Stimulated activated CD4-positive, alpha-beta T cell treated with anti-CD3 and anti-CD28 coated beads, Interleukin-15, amount 100 ng/mL, for 24 hours (primary cell): ENCODE data around the gene KRTAP10-11.
"Not testable (repeated sequence)": the region's sequence is repeated elsewhere in the genome, so short reads cannot be mapped to it uniquely, and the experiment has no call there.

Experiments used
- DNase-seq: peaks from one replicate; pipeline ENCODE4 v3.0.0-alpha.2; 2020

The KRTAP10-11 gene

GRCh38 chr21:44646366-44647221, at the start of gene KRTAP10-11:
TSS of gene KRTAP10-11 (plus strand) at chr21:44646414. CDS start at chr21:44646459, 45 bp downstream.
- not testable (repeated sequence) for DNase-seq

- DNase-seq: no peak
Observed at GRCh38 chr21:44598061-44598460, 48.2 kb upstream of the KRTAP10-11 start.

GRCh38 chr21:44599264-44600029, 46.8 kb upstream of the KRTAP10-11 start:
- no peak for DNase-seq

- not testable (repeated sequence) for DNase-seq
Observed at GRCh38 chr21:44600118-44600978, 45.9 kb upstream of the KRTAP10-11 start, which contains the start of gene KRTAP10-7. TSS of gene KRTAP10-7 (plus strand) at chr21:44600597. CDS start at chr21:44600622, 25 bp downstream.

- DNase-seq: not testable (repeated sequence)
Observed at GRCh38 chr21:44601091-44601490, 45.1 kb upstream of the KRTAP10-11 start.

- DNase-seq: no peak
Observed at GRCh38 chr21:44601596-44602462, 44.4 kb upstream of the KRTAP10-11 start.

- DNase-seq: no peak
Observed at GRCh38 chr21:44602463-44602850, 43.8 kb upstream of the KRTAP10-11 start.

GRCh38 chr21:44603109-44603875, 42.9 kb upstream of the KRTAP10-11 start:
- DNase-seq: no peak

GRCh38 chr21:44603911-44604310, 42.3 kb upstream of the KRTAP10-11 start:
- no peak for DNase-seq

- DNase-seq: no peak
Observed at GRCh38 chr21:44606495-44606894, 39.7 kb upstream of the KRTAP10-11 start.

GRCh38 chr21:44609193-44609592, 37.0 kb upstream of the KRTAP10-11 start:
- DNase-seq: no peak

- DNase-seq: not testable (repeated sequence)
Observed at GRCh38 chr21:44610157-44610843, 35.9 kb upstream of the KRTAP10-11 start.

- no peak for DNase-seq
Observed at GRCh38 chr21:44611551-44611950, 34.7 kb upstream of the KRTAP10-11 start.

- DNase-seq: no peak
Observed at GRCh38 chr21:44612029-44612486, 34.2 kb upstream of the KRTAP10-11 start, which contains the start of gene KRTAP10-8. TSS of gene KRTAP10-8 (plus strand) at chr21:44612079. CDS start at chr21:44612101, 22 bp downstream.

GRCh38 chr21:44612669-44613229, 33.5 kb upstream of the KRTAP10-11 start:
- no peak for DNase-seq

- no peak for DNase-seq
Observed at GRCh38 chr21:44613386-44614155, 32.6 kb upstream of the KRTAP10-11 start.

- DNase-seq: no peak
Observed at GRCh38 chr21:44614161-44614631, 32.0 kb upstream of the KRTAP10-11 start.

- DNase-seq: no peak
Observed at GRCh38 chr21:44614961-44615391, 31.2 kb upstream of the KRTAP10-11 start.

- no peak for DNase-seq
Observed at GRCh38 chr21:44615466-44615865, 30.7 kb upstream of the KRTAP10-11 start.
